DND-41 (cell line): ENCODE results near the gene GUCY1A1.

Experiments used
- EZH2 ChIP-seq: IDR thresholded peaks from 3 replicates; pipeline ENCODE4 v1.6.1; 2012; ENCODE audit warnings: borderline replicate concordance, low read depth, mild to moderate bottlenecking, moderate library complexity, low read length, inconsistent platforms; ENCODE audit not compliant: severe bottlenecking
- TF ChIP-seq, protein P1 (sequence below): IDR thresholded peaks from 2 replicates; pipeline ENCODE4 v1.5.1; 2012; ENCODE audit warnings: borderline replicate concordance, low read length, moderate library complexity, mild to moderate bottlenecking; ENCODE audit not compliant: poor library complexity, severe bottlenecking; ENCODE audit errors: extremely low read depth

DNA sequence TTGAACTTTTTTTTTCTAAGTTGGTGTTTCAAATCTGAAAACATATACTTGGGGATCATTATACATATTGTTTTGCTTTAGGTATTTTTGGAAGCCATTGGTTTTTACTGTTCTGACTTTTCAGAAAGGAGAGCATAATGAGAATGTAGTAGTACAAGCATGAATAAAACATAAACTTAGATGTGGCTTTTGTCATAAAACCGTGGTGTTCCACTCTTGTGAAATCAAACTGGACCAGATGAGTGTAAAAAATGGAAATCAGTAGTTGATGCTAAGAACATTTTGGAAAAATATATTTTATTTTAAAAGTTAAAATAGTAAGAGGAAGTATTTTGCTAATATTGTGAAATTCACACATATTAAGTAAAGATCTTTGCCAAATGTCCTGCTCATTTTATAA lies 29.6 kb downstream of the GUCY1A1 start:
- TF ChIP-seq, protein P1, sequence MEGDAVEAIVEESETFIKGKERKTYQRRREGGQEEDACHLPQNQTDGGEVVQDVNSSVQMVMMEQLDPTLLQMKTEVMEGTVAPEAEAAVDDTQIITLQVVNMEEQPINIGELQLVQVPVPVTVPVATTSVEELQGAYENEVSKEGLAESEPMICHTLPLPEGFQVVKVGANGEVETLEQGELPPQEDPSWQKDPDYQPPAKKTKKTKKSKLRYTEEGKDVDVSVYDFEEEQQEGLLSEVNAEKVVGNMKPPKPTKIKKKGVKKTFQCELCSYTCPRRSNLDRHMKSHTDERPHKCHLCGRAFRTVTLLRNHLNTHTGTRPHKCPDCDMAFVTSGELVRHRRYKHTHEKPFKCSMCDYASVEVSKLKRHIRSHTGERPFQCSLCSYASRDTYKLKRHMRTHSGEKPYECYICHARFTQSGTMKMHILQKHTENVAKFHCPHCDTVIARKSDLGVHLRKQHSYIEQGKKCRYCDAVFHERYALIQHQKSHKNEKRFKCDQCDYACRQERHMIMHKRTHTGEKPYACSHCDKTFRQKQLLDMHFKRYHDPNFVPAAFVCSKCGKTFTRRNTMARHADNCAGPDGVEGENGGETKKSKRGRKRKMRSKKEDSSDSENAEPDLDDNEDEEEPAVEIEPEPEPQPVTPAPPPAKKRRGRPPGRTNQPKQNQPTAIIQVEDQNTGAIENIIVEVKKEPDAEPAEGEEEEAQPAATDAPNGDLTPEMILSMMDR = no peak
- no peak for TF ChIP-seq EZH2
